Upper lobe of right lung (tissue), 1 donor: ENCODE data around the gene LPCAT1. TPM values are rescaled to one million over a fixed set of nuclear protein-coding genes. Genes with fewer than 3 reads are reported as not detected.

Source experiments
- ATAC-seq: fragments of 200-7000 bp; cut with Tn5 transposase; one replicate; pipeline ENCODE4 v1.9.1; 2020; ENCODE audit warnings: mild to moderate bottlenecking, moderate library complexity
- DNase-seq: peaks from one replicate; pipeline ENCODE4 v3.0.0-alpha.2; 2020
- H3K27ac ChIP-seq: fragments of 200-600 bp; one replicate; pipeline ENCODE4 v1.8.0; 2022
- H3K27me3 ChIP-seq: fragments of 200-600 bp; one replicate; pipeline ENCODE4 v1.8.0; 2022; ENCODE audit warnings: mild to moderate bottlenecking
- H3K36me3 ChIP-seq: fragments of 200-600 bp; one replicate; pipeline ENCODE4 v1.8.0; 2022
- H3K4me1 ChIP-seq: fragments of 200-600 bp; one replicate; pipeline ENCODE4 v1.8.0; 2022
- H3K4me3 ChIP-seq: fragments of 200-600 bp; one replicate; pipeline ENCODE4 v1.8.0; 2022; ENCODE audit warnings: mild to moderate bottlenecking
- H3K9me3 ChIP-seq: fragments of 200-600 bp; one replicate; pipeline ENCODE4 v1.8.0; 2022
- intact Hi-C: fragments of 100-400 bp; cut with DNase I; formaldehyde crosslinking; loops from one replicate; pipeline ENCODE4 v1.11.0; 2022
- total RNA-seq: library from RNA; stranded (reverse); fragmentation: NEBNext Ultra II Directional; extraction: Animal tissue kit (Norgen Biotek cat#: 25700); gene quantifications from one replicate; pipeline ENCODE4 v1.2.1, GENCODE V29; 2021
- TF ChIP-seq, protein P1 (sequence below): fragments of 200-600 bp; IDR thresholded peaks from one replicate; pipeline ENCODE4 v1.8.0; 2022; ENCODE audit warnings: antibody characterized with exemption
- donor health status: DM: no; HTN: yes; CAD: no; lungs with severe emphysema.

The LPCAT1 gene
- total RNA-seq, 1 donor from 2014 or later: 690 TPM

DNA sequence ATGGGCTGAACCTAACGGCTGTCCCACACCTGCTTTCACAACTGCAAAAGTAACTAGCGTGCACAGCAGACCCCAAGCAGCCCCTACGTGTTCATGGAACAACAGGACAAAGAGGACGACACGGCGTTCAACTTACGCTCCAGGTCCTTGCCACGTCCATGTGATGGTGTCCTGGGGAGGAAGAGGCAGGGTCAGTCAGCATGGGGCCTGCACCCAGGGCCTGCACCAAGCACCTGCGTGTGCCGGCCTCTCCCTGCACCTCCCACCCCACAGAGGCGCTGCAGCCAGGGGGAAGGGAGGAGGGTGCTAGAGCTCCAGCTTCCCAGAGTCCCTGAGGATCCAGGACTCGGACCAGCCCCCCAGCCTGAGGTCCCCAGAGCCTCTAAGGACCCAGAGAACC lies 43.0 kb downstream of the LPCAT1 start:
- Histone ChIP-seq H3K4me3 (no peak overlapping the region), H3K4me1 (peaks cover 4% of the 10 kb centered on the region), H3K27ac (no peak overlapping the region), H3K36me3 (peaks cover 56% of the 10 kb centered on the region), H3K27me3 (no peaks in the 10 kb centered on the region), H3K9me3 (no peaks in the 10 kb centered on the region)
- DNase-seq (no peak), ATAC-seq (no peak)
- intact Hi-C loops: loop anchor here (10.0 kb wide), 1 partner anchor 134 kb away; no protein-coding TSS in a partner anchor
- TF ChIP-seq, protein P1, sequence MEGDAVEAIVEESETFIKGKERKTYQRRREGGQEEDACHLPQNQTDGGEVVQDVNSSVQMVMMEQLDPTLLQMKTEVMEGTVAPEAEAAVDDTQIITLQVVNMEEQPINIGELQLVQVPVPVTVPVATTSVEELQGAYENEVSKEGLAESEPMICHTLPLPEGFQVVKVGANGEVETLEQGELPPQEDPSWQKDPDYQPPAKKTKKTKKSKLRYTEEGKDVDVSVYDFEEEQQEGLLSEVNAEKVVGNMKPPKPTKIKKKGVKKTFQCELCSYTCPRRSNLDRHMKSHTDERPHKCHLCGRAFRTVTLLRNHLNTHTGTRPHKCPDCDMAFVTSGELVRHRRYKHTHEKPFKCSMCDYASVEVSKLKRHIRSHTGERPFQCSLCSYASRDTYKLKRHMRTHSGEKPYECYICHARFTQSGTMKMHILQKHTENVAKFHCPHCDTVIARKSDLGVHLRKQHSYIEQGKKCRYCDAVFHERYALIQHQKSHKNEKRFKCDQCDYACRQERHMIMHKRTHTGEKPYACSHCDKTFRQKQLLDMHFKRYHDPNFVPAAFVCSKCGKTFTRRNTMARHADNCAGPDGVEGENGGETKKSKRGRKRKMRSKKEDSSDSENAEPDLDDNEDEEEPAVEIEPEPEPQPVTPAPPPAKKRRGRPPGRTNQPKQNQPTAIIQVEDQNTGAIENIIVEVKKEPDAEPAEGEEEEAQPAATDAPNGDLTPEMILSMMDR: no peak

DNA sequence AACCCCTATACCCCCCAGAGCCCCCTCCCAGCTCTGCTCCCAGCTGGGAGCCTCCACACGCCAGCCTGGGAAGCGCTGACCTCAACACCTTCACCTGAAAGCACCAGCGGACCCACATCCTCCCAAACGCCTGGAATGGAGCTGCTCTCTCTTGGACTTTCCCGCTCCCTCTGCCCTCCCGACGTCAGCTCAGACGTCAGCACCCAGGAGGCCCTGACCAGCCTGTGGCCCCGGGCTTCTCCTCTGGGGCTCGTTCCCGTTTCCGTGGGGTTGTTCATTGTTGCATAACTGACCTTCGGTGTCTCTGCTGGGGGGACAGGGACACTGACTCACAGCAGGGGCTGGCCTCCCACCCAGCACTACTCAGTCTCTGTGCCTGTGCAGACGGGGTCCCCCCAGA lies 43.5 kb downstream of the LPCAT1 start:
- H3K27me3 ChIP-seq: no peaks in the 10 kb centered on the region
- H3K4me3 ChIP-seq: no peak overlapping the region
- H3K27ac ChIP-seq: peak overlapping the region; percentile 11
- H3K9me3 ChIP-seq: no peaks in the 10 kb centered on the region
- ATAC-seq (peak; percentile 63), DNase-seq (peak; percentile 82)
- peaks cover 4% of the 10 kb centered on the region for H3K4me1 ChIP-seq
- TF ChIP-seq, protein P1: no peak
- H3K36me3 ChIP-seq: peaks cover 51% of the 10 kb centered on the region
- intact Hi-C loops: loop anchor here (10.0 kb wide), 1 partner anchor 135 kb away; no protein-coding TSS in a partner anchor

DNA sequence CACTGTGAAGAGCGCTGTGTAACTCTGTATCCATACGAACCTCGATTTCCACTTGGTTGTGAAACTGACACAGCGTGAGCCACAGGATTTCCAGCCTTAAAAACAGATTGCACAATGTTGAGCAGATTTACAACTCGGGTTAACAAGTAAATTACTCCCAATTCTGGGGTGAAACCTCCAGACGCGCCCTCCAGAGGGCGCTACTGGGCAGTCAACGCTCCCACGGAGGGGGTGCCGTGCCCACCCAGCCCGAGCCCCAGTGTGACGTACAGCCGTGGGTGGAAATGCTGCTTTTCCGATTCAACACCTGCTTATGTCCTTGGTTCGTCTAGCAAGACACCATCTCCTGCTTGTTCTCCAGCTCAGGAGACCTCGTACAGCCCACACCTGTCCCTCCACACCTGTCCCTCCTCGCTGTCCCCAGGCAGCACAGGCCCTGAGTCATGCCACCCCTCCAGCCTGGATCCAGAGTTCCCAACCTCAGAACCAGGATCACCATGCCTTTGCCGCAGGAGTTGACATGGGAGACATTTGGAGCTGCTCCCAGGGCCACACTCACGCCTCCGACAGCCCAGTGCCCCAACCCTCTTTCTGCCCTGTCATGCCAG lies 44.1 kb downstream of the LPCAT1 start:
- Histone ChIP-seq H3K36me3 (peaks cover 49% of the 10 kb centered on the region), H3K4me1 (peaks cover 4% of the 10 kb centered on the region), H3K4me3 (no peak overlapping the region), H3K9me3 (no peaks in the 10 kb centered on the region), H3K27me3 (no peaks in the 10 kb centered on the region), H3K27ac (peak overlapping the region; percentile 11)
- ATAC-seq: peak; percentile 50
- TF ChIP-seq, protein P1: peak; percentile 62
- no peak for DNase-seq
- intact Hi-C loops: loop anchor here (10.0 kb wide), 1 partner anchor 135 kb away; no protein-coding TSS in a partner anchor

DNA sequence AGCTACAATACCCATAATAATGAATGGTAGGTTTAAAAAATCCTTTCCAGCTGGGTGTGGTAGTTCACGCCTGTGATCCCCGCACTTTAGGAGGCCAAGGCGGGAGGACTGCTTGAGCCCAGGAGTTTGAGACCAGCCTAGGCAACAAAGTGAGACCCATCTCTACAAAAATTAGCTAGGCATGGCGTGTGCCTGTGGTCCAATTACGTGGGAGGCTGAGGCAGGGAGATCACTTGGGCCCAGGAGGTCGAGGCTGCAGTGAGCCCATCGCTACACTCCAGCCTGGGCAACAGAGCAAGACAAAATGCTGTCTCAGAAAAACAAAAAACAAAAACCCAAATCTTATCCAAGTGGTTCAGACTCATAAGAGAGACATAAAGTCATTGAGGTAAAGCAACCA lies 44.7 kb downstream of the LPCAT1 start:
- no peak for ATAC-seq
- H3K4me1 ChIP-seq: peaks cover 4% of the 10 kb centered on the region
- H3K9me3 ChIP-seq: no peaks in the 10 kb centered on the region
- DNase-seq: no peak
- H3K4me3 ChIP-seq: no peak overlapping the region
- H3K36me3 ChIP-seq: peaks cover 55% of the 10 kb centered on the region
- peak overlapping the region; percentile 11 for H3K27ac ChIP-seq
- no peaks in the 10 kb centered on the region for H3K27me3 ChIP-seq
- intact Hi-C loops: no loop called here
- TF ChIP-seq, protein P1: no peak

DNA sequence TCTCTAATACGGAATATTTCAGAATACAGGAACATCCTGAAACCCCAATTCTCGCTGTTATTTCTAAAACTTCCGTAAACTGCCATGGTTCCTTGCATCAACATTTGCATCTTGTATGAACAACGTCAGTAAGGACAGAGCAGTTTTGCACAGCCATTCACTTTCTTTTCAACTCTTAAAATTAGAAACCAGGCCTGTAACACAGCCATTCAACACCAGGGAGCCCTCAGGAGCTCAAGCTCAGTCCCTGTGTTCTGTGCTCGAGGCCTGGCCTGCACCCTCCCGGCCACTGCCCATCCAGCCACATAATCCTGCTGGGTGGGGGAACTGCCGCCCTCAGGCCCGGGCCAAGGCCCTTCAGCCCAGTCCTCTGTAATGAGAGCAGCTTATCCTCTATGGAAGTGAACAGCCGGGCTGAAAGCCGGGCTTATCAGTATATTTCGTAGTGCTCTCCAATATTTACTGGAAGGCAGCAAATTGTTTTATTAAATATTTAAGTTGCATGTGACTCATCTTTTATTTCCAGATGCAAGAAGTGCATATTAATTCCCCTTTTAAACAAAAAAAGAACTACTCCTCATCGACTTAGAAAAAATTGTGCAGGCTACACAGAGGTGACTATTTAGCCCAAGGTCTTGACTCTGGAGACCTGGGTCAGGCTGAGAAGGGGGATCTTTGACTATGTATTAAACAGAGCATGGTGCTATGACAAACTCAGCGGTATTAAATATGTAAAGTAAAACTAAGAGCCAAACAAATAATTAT lies 45.3 kb downstream of the LPCAT1 start:
- Histone ChIP-seq H3K9me3 (no peaks in the 10 kb centered on the region), H3K4me3 (no peak overlapping the region), H3K27me3 (no peaks in the 10 kb centered on the region), H3K27ac (peak overlapping the region; percentile 4), H3K36me3 (peaks cover 60% of the 10 kb centered on the region), H3K4me1 (peaks cover 4% of the 10 kb centered on the region)
- intact Hi-C loops: no loop called here
- TF ChIP-seq, protein P1: no peak
- no peak for DNase-seq
- ATAC-seq: no peak
